ENCODE data around the gene BCAS3.

- TF ChIP-seq CTCF (IDR thresholded peaks at IDR 0.05) (0 out of 2 replicates have a peak, but pooled peaks have one; percentile 15), ZFX (IDR thresholded peaks at IDR 0.05; ENCODE audit: borderline replicate concordance) (no peak)
These were observed 671.7 kb downstream of the BCAS3 start for GRCh38 chr17:61349350-61349749.
